Measurements from ENCODE around the gene E2F2. TPM values are rescaled to one million over a fixed set of nuclear protein-coding genes. Genes with fewer than 3 reads are reported as not detected.

E2F2 gene
- total RNA-seq (2012; rRNA removed) = 1.5 TPM in 2 replicates

GRCh38 chr1:23530747-23531561 lies at the start of gene E2F2:
Gene E2F2 (minus strand): TSS chr1:23531233. CDS start chr1:23530793, 440 bp downstream.
- no peaks in the 10 kb centered on the region for H3K9me3 ChIP-seq (replicated peaks; ENCODE audit: low read length)
- H3K36me3 ChIP-seq (ENCODE audit: insufficient read depth, low read length) = no peaks in the 10 kb centered on the region
- H3K9ac ChIP-seq (ENCODE audit: low read depth, low read length) = peak within 1 kb of the TSS; percentile 74
- H3K27me3 ChIP-seq (ENCODE audit: control insufficient read depth, insufficient read depth, low read length) = no peaks in the 10 kb centered on the region
- peaks cover 37% of the 10 kb centered on the region for H3K4me1 ChIP-seq (ENCODE audit: control insufficient read depth, insufficient read depth, low read length)
- H3K4me3 ChIP-seq (ENCODE audit: low read length) = peak within 1 kb of the TSS; percentile 75
- H3K4me2 ChIP-seq (ENCODE audit: low read length) = peak within 1 kb of the TSS; percentile 81

- Histone ChIP-seq H3K9ac (ENCODE audit: low read depth, low read length) (peak overlapping the region; percentile 92), H3K4me3 (ENCODE audit: low read length) (no peak overlapping the region), H3K9me3 (replicated peaks; ENCODE audit: low read length) (no peaks in the 10 kb centered on the region), H3K36me3 (ENCODE audit: insufficient read depth, low read length) (no peaks in the 10 kb centered on the region), H3K4me1 (ENCODE audit: control insufficient read depth, insufficient read depth, low read length) (peaks cover 57% of the 10 kb centered on the region), H3K4me2 (ENCODE audit: low read length) (no peak overlapping the region), H3K27me3 (ENCODE audit: control insufficient read depth, insufficient read depth, low read length) (no peaks in the 10 kb centered on the region)
Measured at GRCh38 chr1:23578997-23579363, 47.9 kb upstream of the E2F2 start.

DNA sequence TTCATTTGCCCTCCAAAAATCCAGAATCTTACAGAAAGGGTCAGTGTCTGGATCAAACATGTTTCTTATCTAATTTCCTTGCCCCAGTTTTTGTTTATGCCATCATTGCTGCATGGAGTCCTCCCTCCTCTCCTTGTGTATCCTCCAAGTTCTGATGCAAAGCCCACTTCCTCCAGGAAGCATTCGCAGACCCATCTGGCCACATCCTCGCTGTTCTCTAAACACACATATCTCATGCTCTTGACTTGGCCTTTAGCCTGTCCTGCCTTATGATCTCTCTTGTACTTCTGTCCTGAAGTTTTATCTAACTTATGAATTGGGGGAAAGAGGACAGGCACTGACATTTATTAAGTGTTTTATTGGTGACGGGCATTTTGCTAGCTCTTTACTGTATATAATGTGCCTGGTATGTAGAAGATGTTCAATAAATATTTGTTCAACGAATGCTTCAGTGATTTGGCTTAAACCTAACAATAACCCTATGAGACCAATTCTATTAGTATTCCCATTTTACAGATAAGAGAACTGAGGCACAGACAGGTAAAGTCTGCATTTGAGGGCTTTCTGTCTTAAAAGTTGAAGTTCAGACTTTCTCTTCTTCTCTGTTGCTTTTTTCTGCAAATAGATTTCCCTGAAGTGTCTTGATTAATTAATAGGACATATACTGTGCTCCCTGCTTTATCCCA lies 47.4 kb upstream of the E2F2 start:
- peak overlapping the region; percentile 92 for H3K9ac ChIP-seq (ENCODE audit: low read depth, low read length)
- no peaks in the 10 kb centered on the region for H3K9me3 ChIP-seq (replicated peaks; ENCODE audit: low read length)
- no peak overlapping the region for H3K4me3 ChIP-seq (ENCODE audit: low read length)
- H3K4me1 ChIP-seq (ENCODE audit: control insufficient read depth, insufficient read depth, low read length) = peaks cover 57% of the 10 kb centered on the region
- peak overlapping the region; percentile 85 for H3K4me2 ChIP-seq (ENCODE audit: low read length)
- no peaks in the 10 kb centered on the region for H3K36me3 ChIP-seq (ENCODE audit: insufficient read depth, low read length)
- no peaks in the 10 kb centered on the region for H3K27me3 ChIP-seq (ENCODE audit: control insufficient read depth, insufficient read depth, low read length)

DNA sequence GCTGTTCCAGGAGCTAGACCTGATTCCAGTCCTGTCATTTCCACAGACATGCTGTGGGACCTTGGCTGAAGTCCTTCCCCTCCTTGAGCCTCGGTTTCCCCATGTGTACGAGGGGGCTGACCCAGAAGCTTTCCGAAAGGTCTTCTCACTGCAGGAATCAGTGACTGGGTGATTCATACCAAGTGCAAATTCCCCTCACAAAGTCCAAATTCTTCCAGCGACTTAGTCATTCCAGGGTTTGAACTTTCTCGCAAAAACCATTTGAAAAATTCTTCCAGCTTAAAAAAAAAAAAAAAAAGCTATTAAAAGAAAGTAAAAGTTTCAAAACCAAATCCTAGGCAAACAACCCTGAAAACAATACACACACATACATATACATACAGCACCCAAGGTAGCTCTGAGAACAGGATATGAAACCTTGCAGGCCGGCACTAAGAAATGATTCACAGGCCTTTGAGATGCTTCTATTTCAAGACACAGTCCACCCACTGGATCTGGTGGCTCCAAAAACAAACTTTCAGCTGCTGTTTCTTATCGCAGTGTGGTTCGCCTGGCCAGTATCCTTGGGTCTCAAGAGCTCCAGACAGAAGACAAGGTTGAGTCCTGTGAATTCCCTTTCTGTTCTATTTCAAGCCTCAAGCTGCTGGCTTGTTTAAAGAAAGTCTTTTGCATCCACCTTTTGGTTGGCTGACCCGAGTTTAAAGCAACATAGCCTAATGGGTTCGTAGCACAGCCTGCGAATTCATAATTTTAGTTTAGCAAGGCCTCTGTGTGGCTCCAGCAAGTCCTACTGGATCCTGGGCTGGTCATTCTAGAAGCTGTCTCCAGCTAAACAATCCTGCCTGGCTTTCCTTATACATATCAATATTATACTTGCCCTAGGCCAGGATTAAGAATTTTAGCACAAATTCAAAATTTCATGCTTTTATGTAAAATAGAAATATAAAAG lies 46.3 kb upstream of the E2F2 start:
- H3K4me2 ChIP-seq (ENCODE audit: low read length) = peak overlapping the region; percentile 85
- H3K9ac ChIP-seq (ENCODE audit: low read depth, low read length) = peak overlapping the region; percentile 92
- no peaks in the 10 kb centered on the region for H3K36me3 ChIP-seq (ENCODE audit: insufficient read depth, low read length)
- no peaks in the 10 kb centered on the region for H3K9me3 ChIP-seq (replicated peaks; ENCODE audit: low read length)
- H3K4me1 ChIP-seq (ENCODE audit: control insufficient read depth, insufficient read depth, low read length) = peaks cover 52% of the 10 kb centered on the region
- H3K27me3 ChIP-seq (ENCODE audit: control insufficient read depth, insufficient read depth, low read length) = no peaks in the 10 kb centered on the region
- peak overlapping the region; percentile 59 for H3K4me3 ChIP-seq (ENCODE audit: low read length)

DNA sequence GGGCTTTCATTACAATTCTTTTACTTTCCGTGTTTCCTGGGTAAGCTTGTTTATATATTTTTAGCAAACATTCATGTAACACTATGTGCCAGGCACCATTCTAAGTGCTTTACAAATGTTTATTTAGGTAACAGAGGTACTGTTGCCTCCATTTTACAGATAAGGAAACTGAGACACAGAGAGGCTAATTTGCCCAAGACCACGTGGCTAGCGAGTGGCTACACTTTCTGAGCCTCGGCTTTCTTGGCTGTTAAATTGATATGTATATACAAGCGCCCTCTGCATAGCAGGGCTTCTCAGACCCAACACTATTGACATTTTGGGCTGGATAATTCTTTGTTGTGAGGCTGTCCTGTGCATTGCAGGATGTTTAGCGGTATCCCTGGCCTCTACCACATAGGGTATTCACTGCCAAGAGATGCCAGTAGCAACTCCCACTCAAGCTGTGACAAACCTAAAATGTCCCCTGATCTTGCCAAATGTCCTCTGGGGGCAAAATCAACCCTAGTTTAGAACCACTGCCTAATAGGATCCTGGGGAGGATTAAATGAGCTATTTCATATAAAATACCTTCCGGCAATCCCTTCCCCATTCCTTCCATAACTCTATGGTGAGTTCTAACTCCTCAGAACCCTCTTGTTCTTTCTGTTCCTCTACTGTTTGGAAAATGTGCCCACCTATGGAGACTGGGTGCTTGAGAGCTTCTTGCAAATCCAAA lies 45.5 kb upstream of the E2F2 start:
- Histone ChIP-seq H3K4me2 (ENCODE audit: low read length) (peak overlapping the region; percentile 85), H3K4me1 (ENCODE audit: control insufficient read depth, insufficient read depth, low read length) (peaks cover 51% of the 10 kb centered on the region), H3K9ac (ENCODE audit: low read depth, low read length) (peak overlapping the region; percentile 92), H3K27me3 (ENCODE audit: control insufficient read depth, insufficient read depth, low read length) (no peaks in the 10 kb centered on the region), H3K4me3 (ENCODE audit: low read length) (peak overlapping the region; percentile 59), H3K9me3 (replicated peaks; ENCODE audit: low read length) (no peaks in the 10 kb centered on the region), H3K36me3 (ENCODE audit: insufficient read depth, low read length) (no peaks in the 10 kb centered on the region)

DNA sequence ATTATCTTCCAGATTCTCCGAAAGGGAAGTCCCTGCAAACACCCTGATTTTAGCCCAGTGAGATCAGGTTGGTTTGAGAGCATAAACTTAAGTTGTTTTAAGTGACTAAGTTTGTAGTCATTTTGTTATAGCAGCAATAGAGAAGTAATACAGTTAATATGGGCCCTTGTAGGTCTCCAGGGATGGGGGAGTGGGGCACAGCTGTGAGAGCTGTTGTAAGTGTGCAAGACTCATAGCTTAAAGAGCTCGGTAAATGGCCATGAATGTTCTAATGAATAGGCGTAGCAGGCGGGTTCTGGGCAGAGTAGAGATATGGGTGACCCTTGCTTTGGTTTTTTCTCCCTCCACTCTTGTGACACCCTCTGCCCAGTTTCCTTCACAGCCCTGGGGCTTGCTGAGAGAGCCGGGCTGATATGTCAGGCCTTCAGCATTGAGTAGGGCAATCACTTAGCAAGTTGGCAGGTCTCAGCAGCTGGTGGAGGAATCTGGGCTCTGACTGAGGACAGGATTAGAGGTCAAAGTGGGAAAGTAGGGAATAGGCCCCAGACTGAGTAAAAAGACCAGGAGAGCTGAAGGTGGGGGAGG lies 44.3 kb upstream of the E2F2 start:
- Histone ChIP-seq H3K4me1 (ENCODE audit: control insufficient read depth, insufficient read depth, low read length) (peaks cover 41% of the 10 kb centered on the region), H3K9me3 (replicated peaks; ENCODE audit: low read length) (no peaks in the 10 kb centered on the region), H3K27me3 (ENCODE audit: control insufficient read depth, insufficient read depth, low read length) (no peaks in the 10 kb centered on the region), H3K4me2 (ENCODE audit: low read length) (no peak overlapping the region), H3K36me3 (ENCODE audit: insufficient read depth, low read length) (no peaks in the 10 kb centered on the region), H3K4me3 (ENCODE audit: low read length) (no peak overlapping the region), H3K9ac (ENCODE audit: low read depth, low read length) (peak overlapping the region; percentile 92)

- Histone ChIP-seq H3K27me3 (ENCODE audit: control insufficient read depth, insufficient read depth, low read length) (no peaks in the 10 kb centered on the region), H3K4me1 (ENCODE audit: control insufficient read depth, insufficient read depth, low read length) (peaks cover 41% of the 10 kb centered on the region), H3K4me3 (ENCODE audit: low read length) (no peak overlapping the region), H3K9me3 (replicated peaks; ENCODE audit: low read length) (no peaks in the 10 kb centered on the region), H3K4me2 (ENCODE audit: low read length) (no peak overlapping the region), H3K9ac (ENCODE audit: low read depth, low read length) (no peak overlapping the region), H3K36me3 (ENCODE audit: insufficient read depth, low read length) (no peaks in the 10 kb centered on the region)
Measured at GRCh38 chr1:23574265-23574754, 43.3 kb upstream of the E2F2 start.

DNA sequence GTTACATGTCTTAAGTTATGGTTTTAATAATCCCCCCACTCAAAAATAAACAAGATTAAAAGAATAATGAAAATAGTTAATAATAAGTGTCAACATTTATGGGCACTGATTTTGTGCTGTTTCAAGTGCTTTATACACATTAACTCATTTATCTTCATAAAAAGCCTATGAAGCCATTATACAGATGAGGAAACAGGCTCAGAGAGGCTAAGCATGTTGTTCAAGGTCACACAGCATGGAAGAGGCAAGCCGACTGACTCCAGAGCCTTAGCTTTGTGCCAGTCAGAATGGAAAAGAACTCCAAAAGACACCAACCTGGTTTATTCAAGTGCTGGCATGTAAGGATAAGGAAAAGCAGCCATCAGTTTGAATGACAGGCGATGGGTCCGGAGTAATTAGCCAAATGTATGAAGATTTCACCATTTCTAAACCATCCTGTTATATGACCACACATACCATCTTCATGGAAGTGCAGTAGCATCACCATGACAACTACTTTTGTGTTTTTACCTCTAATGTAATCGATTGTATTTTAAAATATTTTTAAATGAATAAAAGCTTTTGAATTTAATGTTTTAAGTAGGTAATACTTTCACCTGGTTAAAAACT lies 42.6 kb upstream of the E2F2 start:
- no peaks in the 10 kb centered on the region for H3K36me3 ChIP-seq (ENCODE audit: insufficient read depth, low read length)
- H3K9me3 ChIP-seq (replicated peaks; ENCODE audit: low read length) = no peaks in the 10 kb centered on the region
- H3K4me3 ChIP-seq (ENCODE audit: low read length) = no peak overlapping the region
- no peak overlapping the region for H3K9ac ChIP-seq (ENCODE audit: low read depth, low read length)
- no peaks in the 10 kb centered on the region for H3K27me3 ChIP-seq (ENCODE audit: control insufficient read depth, insufficient read depth, low read length)
- H3K4me1 ChIP-seq (ENCODE audit: control insufficient read depth, insufficient read depth, low read length) = peaks cover 44% of the 10 kb centered on the region
- no peak overlapping the region for H3K4me2 ChIP-seq (ENCODE audit: low read length)

- H3K36me3 ChIP-seq (ENCODE audit: insufficient read depth, low read length) = no peaks in the 10 kb centered on the region
- no peak overlapping the region for H3K4me2 ChIP-seq (ENCODE audit: low read length)
- no peaks in the 10 kb centered on the region for H3K9me3 ChIP-seq (replicated peaks; ENCODE audit: low read length)
- H3K4me1 ChIP-seq (ENCODE audit: control insufficient read depth, insufficient read depth, low read length) = peaks cover 35% of the 10 kb centered on the region
- H3K9ac ChIP-seq (ENCODE audit: low read depth, low read length) = no peak overlapping the region
- no peaks in the 10 kb centered on the region for H3K27me3 ChIP-seq (ENCODE audit: control insufficient read depth, insufficient read depth, low read length)
- H3K4me3 ChIP-seq (ENCODE audit: low read length) = no peak overlapping the region
Measured at GRCh38 chr1:23571465-23571864, 40.4 kb upstream of the E2F2 start.

GRCh38 chr1:23570001-23570691 lies 39.1 kb upstream of the E2F2 start:
- Histone ChIP-seq H3K4me1 (ENCODE audit: control insufficient read depth, insufficient read depth, low read length) (peaks cover 22% of the 10 kb centered on the region), H3K27me3 (ENCODE audit: control insufficient read depth, insufficient read depth, low read length) (no peaks in the 10 kb centered on the region), H3K4me2 (ENCODE audit: low read length) (no peak overlapping the region), H3K4me3 (ENCODE audit: low read length) (no peak overlapping the region), H3K9ac (ENCODE audit: low read depth, low read length) (no peak overlapping the region), H3K9me3 (replicated peaks; ENCODE audit: low read length) (no peaks in the 10 kb centered on the region), H3K36me3 (ENCODE audit: insufficient read depth, low read length) (no peaks in the 10 kb centered on the region)

Measured in skeletal muscle satellite cell (primary cell).